ENCODE measurements around the gene PPAN. TPM values are rescaled to one million over a fixed set of nuclear protein-coding genes. Genes with fewer than 3 reads are reported as not detected.

Gene PPAN, protein sequence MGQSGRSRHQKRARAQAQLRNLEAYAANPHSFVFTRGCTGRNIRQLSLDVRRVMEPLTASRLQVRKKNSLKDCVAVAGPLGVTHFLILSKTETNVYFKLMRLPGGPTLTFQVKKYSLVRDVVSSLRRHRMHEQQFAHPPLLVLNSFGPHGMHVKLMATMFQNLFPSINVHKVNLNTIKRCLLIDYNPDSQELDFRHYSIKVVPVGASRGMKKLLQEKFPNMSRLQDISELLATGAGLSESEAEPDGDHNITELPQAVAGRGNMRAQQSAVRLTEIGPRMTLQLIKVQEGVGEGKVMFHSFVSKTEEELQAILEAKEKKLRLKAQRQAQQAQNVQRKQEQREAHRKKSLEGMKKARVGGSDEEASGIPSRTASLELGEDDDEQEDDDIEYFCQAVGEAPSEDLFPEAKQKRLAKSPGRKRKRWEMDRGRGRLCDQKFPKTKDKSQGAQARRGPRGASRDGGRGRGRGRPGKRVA
- 10 to 100 TPM; 26.2 to 48.3 (median 35.3) TPM for polyA plus RNA-seq
- long read RNA-seq, donor 1: 0 reads
- long read RNA-seq, donor 2: 0 reads
- long read RNA-seq, donor 3, partial matches to known transcripts: 0 of 1 reads
- long read RNA-seq, donor 3, other reads (novel, unspliced or antisense): 0 of 1 reads
- long read RNA-seq, donor 4, partial matches to known transcripts: 0 of 1 reads
- long read RNA-seq, donor 4, other reads (novel, unspliced or antisense): 0 of 1 reads
- long read RNA-seq, donor 5, partial matches to known transcripts: 0 of 3 reads
- long read RNA-seq, donor 5, other reads (novel, unspliced or antisense): 0 of 3 reads
- long read RNA-seq, donor 6: 0 reads
- long read RNA-seq, donor 7, transcript PPAN-201 (12 exons, 1,657 nt): major isoform, 6 of 7 reads
- long read RNA-seq, donor 7, partial matches to known transcripts: 0 of 7 reads
- long read RNA-seq, donor 7, other reads (novel, unspliced or antisense): 0 of 7 reads
- long read RNA-seq, donor 8: 0 reads
- long read RNA-seq, donor 9, transcript PPAN-201 (12 exons, 1,657 nt): major isoform, 5 of 6 reads
- long read RNA-seq, donor 9, partial matches to known transcripts: 0 of 6 reads
- long read RNA-seq, donor 9, other reads (novel, unspliced or antisense): 0 of 6 reads
- long read RNA-seq, donor 10, partial matches to known transcripts: 0 of 3 reads
- long read RNA-seq, donor 10, other reads (novel, unspliced or antisense): 0 of 3 reads

- no peaks in the 10 kb centered on the region for H3K9me3 ChIP-seq (ENCODE audit: control insufficient read depth in 2 of 2, insufficient read depth in 1 of 2, low read depth in 1 of 2, low read length in 1 of 2)
- WGBS, 3 donors: 0 to 1% (median 1%) methylated on average over 68 to 71 of the region's 71 CpGs
- H3K27ac ChIP-seq (ENCODE audit: low read depth in 1 of 3, low read length in 2 of 3): peak within 1 kb of the TSS; percentile 70 to 83 (median 71)
- H3K4me3 ChIP-seq (ENCODE audit: low read depth in 1 of 3, low read length in 3 of 3): peak within 1 kb of the TSS; percentile 60 to 83 (median 78)
- peaks cover 0 to 4% (median 3%) of the 10 kb centered on the region in 3 donors for H3K4me1 ChIP-seq (ENCODE audit: control insufficient read depth in 3 of 3, insufficient read depth in 2 of 3, low read depth in 1 of 3, low read length in 2 of 3)
- no peak for FAIRE-seq
- DNase-seq: peak; percentile 98
- H3K36me3 ChIP-seq (ENCODE audit: control insufficient read depth in 3 of 3, insufficient read depth in 2 of 3, low read depth in 1 of 3, low read length in 3 of 3): peaks cover 4 to 41% (median 13%) of the 10 kb centered on the region in 3 donors
- H3K27me3 ChIP-seq (ENCODE audit: control insufficient read depth in 3 of 3, insufficient read depth in 3 of 3, low read length in 3 of 3): no peaks in the 10 kb centered on the region
These were observed at the start of gene PPAN for GRCh38 chr19:10106100-10106936. TSS of gene PPAN (plus strand) at chr19:10106362. CDS start at chr19:10106395, 33 bp downstream.

- Histone ChIP-seq H3K27ac (ENCODE audit: low read depth in 1 of 3, low read length in 2 of 3) (no peak overlapping the region), H3K4me3 (ENCODE audit: low read depth in 1 of 3, low read length in 3 of 3) (no peak overlapping the region), H3K9me3 (ENCODE audit: control insufficient read depth in 2 of 2, insufficient read depth in 1 of 2, low read depth in 1 of 2, low read length in 1 of 2) (no peaks in the 10 kb centered on the region), H3K36me3 (ENCODE audit: control insufficient read depth in 3 of 3, insufficient read depth in 2 of 3, low read depth in 1 of 3, low read length in 3 of 3) (no peaks in the 10 kb centered on the region), H3K4me1 (ENCODE audit: control insufficient read depth in 3 of 3, insufficient read depth in 2 of 3, low read depth in 1 of 3, low read length in 2 of 3) (no peaks in the 10 kb centered on the region), H3K27me3 (ENCODE audit: control insufficient read depth in 3 of 3, insufficient read depth in 3 of 3, low read length in 3 of 3) (no peaks in the 10 kb centered on the region)
- FAIRE-seq: no peak
- DNase-seq: no peak
- WGBS, 3 donors: 32 to 43% (median 32%) methylated on average over 14 to 21 of the region's 21 CpGs
These were observed 44.3 kb upstream of the PPAN start for GRCh38 chr19:10061717-10062310.

DNA sequence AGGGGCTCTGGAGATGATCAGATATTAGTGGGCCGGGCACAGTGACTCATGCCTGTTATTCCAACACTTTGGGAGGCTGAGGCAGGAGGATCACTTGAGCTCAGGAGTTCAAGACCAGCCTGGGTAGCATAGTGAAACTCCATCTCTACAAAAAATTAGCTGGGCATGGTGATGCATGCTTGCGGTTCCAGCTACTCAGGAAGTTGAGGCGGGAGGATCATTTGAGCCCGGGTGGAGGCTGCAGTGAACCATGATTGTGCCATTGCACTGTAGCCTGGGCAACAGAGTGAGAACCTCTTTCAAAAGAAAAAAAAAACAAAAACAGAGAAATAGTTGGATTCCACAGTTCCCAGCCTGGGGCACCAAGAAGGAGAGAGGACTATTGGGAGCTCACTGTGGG is 38.0 kb upstream of the PPAN start:
- FAIRE-seq (no peak), DNase-seq (no peak)
- Histone ChIP-seq H3K36me3 (ENCODE audit: control insufficient read depth in 3 of 3, insufficient read depth in 2 of 3, low read depth in 1 of 3, low read length in 3 of 3) (no peaks in the 10 kb centered on the region), H3K27ac (ENCODE audit: low read depth in 1 of 3, low read length in 2 of 3) (no peak overlapping the region), H3K9me3 (ENCODE audit: control insufficient read depth in 2 of 2, insufficient read depth in 1 of 2, low read depth in 1 of 2, low read length in 1 of 2) (peaks cover 0 to under 1% of the 10 kb centered on the region in 2 donors), H3K4me3 (ENCODE audit: low read depth in 1 of 3, low read length in 3 of 3) (no peak overlapping the region), H3K4me1 (ENCODE audit: control insufficient read depth in 3 of 3, insufficient read depth in 2 of 3, low read depth in 1 of 3, low read length in 2 of 3) (no peaks in the 10 kb centered on the region), H3K27me3 (ENCODE audit: control insufficient read depth in 3 of 3, insufficient read depth in 3 of 3, low read length in 3 of 3) (no peaks in the 10 kb centered on the region)
- 64 to 66% (median 64%) methylated on average over 4 of the region's 4 CpGs for WGBS, 3 donors

DNA sequence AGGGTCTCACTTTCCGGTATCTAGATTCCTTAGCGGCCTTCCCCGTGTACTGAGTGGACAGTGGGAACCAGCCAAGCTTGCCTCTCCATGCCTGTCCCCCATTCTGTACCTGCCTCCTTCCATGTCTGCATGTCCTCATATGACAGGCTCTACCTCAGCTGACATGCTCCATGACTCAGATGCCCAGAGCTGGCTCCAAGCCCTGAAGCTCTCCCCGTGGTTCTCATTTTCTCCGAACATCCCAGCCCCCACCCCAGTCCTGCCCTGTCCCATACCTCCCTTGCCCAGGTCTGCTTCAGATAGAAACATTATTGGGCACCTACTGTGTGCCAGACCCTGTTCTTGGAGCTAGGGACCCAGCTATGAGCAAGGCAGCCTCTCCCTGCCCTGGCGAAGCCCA is 37.1 kb upstream of the PPAN start:
- Histone ChIP-seq H3K9me3 (ENCODE audit: control insufficient read depth in 2 of 2, insufficient read depth in 1 of 2, low read depth in 1 of 2, low read length in 1 of 2) (peaks cover 0 to 9% of the 10 kb centered on the region in 2 donors), H3K27ac (ENCODE audit: low read depth in 1 of 3, low read length in 2 of 3) (no peak overlapping the region), H3K36me3 (ENCODE audit: control insufficient read depth in 3 of 3, insufficient read depth in 2 of 3, low read depth in 1 of 3, low read length in 3 of 3) (no peaks in the 10 kb centered on the region), H3K27me3 (ENCODE audit: control insufficient read depth in 3 of 3, insufficient read depth in 3 of 3, low read length in 3 of 3) (no peaks in the 10 kb centered on the region), H3K4me1 (ENCODE audit: control insufficient read depth in 3 of 3, insufficient read depth in 2 of 3, low read depth in 1 of 3, low read length in 2 of 3) (no peaks in the 10 kb centered on the region), H3K4me3 (ENCODE audit: low read depth in 1 of 3, low read length in 3 of 3) (no peak overlapping the region)
- WGBS, 3 donors: 58 to 75% (median 63%) methylated on average over 6 of the region's 6 CpGs
- DNase-seq: no peak
- FAIRE-seq: no peak

DNA sequence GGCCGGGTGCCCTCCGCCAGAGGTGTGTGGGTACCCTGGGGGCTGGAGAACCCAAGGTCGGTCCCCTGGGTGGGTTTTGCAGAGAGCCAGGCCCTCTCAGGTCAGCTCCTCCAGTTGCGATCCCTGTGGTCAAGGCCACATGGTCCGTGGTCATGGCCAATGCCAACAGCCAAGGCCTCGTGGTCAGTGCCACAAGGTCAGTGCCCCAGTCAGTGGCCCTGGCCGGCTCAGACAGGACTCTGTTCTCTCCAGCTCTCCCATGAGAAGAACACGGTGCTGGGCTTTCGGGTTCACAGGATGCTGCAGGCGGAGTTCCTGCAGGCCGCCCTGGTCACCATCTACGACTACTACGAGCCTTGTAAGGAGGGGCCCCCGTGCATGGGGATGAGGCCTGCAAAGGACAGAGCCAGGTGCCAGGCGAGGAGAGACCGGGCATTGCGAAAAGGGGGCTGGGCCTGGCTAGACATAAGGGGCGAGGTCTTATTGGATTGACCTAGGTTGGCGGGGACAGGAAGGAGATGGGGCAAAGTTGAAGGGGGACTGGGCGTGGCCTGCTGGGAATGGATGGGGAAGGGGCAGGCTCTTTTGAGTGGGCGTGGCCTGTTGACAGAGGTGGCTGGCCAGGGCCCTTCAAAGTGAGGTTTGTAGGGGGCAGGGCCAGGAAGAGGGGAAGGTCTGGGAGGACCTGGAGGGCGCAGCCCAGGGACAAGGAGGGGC is 35.3 kb upstream of the PPAN start:
- no peaks in the 10 kb centered on the region for H3K27me3 ChIP-seq (ENCODE audit: control insufficient read depth in 3 of 3, insufficient read depth in 3 of 3, low read length in 3 of 3)
- peaks cover 0 to 11% of the 10 kb centered on the region in 2 donors for H3K9me3 ChIP-seq (ENCODE audit: control insufficient read depth in 2 of 2, insufficient read depth in 1 of 2, low read depth in 1 of 2, low read length in 1 of 2)
- no peak overlapping the region for H3K4me3 ChIP-seq (ENCODE audit: low read depth in 1 of 3, low read length in 3 of 3)
- no peaks in the 10 kb centered on the region for H3K4me1 ChIP-seq (ENCODE audit: control insufficient read depth in 3 of 3, insufficient read depth in 2 of 3, low read depth in 1 of 3, low read length in 2 of 3)
- no peak overlapping the region for H3K27ac ChIP-seq (ENCODE audit: low read depth in 1 of 3, low read length in 2 of 3)
- DNase-seq: no peak
- 68 to 74% (median 74%) methylated on average over 22 of the region's 22 CpGs for WGBS, 3 donors
- FAIRE-seq: no peak
- H3K36me3 ChIP-seq (ENCODE audit: control insufficient read depth in 3 of 3, insufficient read depth in 2 of 3, low read depth in 1 of 3, low read length in 3 of 3): no peaks in the 10 kb centered on the region

DNA sequence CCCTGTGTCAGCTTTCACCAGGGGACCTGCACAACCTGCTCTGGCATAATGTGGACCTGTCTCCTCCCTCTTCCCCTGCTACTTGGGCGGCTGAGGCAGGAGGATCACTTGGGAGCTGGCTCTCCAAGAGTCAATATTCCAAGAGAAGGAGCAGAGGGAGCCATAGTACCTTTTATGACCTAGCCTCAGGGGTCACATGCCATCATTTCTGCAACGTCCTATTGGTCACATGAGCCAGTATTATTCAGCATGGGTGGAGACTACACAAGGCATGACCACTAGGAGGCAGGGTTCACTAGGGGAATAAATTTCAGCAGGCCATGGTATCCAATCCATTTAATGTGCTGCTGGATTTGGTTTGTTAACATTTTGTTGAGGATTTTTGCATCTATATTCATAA is 32.0 kb upstream of the PPAN start:
- FAIRE-seq (no peak), DNase-seq (peak in 1 of 2 donors; percentile 52)
- 48 to 56% (median 54%) methylated on average over 2 of the region's 2 CpGs for WGBS, 3 donors

DNA sequence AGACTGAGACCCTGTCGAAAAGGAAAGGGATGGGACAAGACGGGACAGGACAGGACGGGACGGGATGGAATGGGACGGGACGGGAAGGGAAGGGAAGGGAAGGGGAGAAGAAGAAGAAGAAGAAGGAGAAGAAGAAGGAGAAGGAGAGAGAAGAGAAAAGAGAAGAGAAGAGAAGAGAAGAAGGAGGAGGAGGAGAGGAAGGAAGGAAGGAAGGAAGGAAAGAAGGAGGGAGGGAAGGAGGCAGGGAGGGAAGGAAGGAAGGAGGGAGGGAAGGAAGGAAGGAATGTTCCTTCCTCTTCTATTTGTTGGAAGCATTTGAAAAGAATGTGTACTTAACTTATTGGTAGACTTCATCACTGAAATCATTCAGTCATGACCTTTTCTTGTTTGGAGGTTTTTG is 29.6 kb upstream of the PPAN start:
- FAIRE-seq: no peak
- WGBS, 3 donors: 76 to 81% (median 77%) methylated on average over 6 of the region's 6 CpGs

More for the DNA sequence above, 32.0 kb upstream of the PPAN start:
- Histone ChIP-seq H3K36me3 (ENCODE audit: control insufficient read depth in 3 of 3, insufficient read depth in 2 of 3, low read depth in 1 of 3, low read length in 3 of 3) (no peaks in the 10 kb centered on the region), H3K27me3 (ENCODE audit: control insufficient read depth in 3 of 3, insufficient read depth in 3 of 3, low read length in 3 of 3) (no peaks in the 10 kb centered on the region), H3K9me3 (ENCODE audit: control insufficient read depth in 2 of 2, insufficient read depth in 1 of 2, low read depth in 1 of 2, low read length in 1 of 2) (peaks cover 0 to 11% of the 10 kb centered on the region in 2 donors), H3K4me3 (ENCODE audit: low read depth in 1 of 3, low read length in 3 of 3) (no peak overlapping the region), H3K27ac (ENCODE audit: low read depth in 1 of 3, low read length in 2 of 3) (no peak overlapping the region), H3K4me1 (ENCODE audit: control insufficient read depth in 3 of 3, insufficient read depth in 2 of 3, low read depth in 1 of 3, low read length in 2 of 3) (no peaks in the 10 kb centered on the region)

More for the DNA sequence above, 29.6 kb upstream of the PPAN start:
- no peaks in the 10 kb centered on the region for H3K36me3 ChIP-seq (ENCODE audit: control insufficient read depth in 3 of 3, insufficient read depth in 2 of 3, low read depth in 1 of 3, low read length in 3 of 3)
- peaks cover 0 to 11% of the 10 kb centered on the region in 2 donors for H3K9me3 ChIP-seq (ENCODE audit: control insufficient read depth in 2 of 2, insufficient read depth in 1 of 2, low read depth in 1 of 2, low read length in 1 of 2)
- no peak for DNase-seq
- no peak overlapping the region for H3K4me3 ChIP-seq (ENCODE audit: low read depth in 1 of 3, low read length in 3 of 3)
- H3K27ac ChIP-seq (ENCODE audit: low read depth in 1 of 3, low read length in 2 of 3): no peak overlapping the region
- H3K27me3 ChIP-seq (ENCODE audit: control insufficient read depth in 3 of 3, insufficient read depth in 3 of 3, low read length in 3 of 3): no peaks in the 10 kb centered on the region
- H3K4me1 ChIP-seq (ENCODE audit: control insufficient read depth in 3 of 3, insufficient read depth in 2 of 3, low read depth in 1 of 3, low read length in 2 of 3): no peaks in the 10 kb centered on the region

All from small intestine (tissue), 16 donors.